IMR-90 (cell line): Measurements from ENCODE around the gene MKRN2OS. TPM values are rescaled to one million over a fixed set of nuclear protein-coding genes. Genes with fewer than 3 reads are reported as not detected.

ENCODE experiments used
- ATAC-seq: fragments of 200-7000 bp; cut with Tn5 transposase; 2 replicates; pipeline ENCODE4 v1.9.1; 2020; ENCODE audit warnings: low read depth, mild to moderate bottlenecking, moderate library complexity
- BruUV-seq: library from RNA; stranded (reverse); fragments of 400-500 nt; replicated peaks from 2 replicates; lab custom pipeline; 2021; lab: Mats Ljungman, UMichigan
- CTCF ChIA-PET: fragments of 300-600 bp; formaldehyde crosslinking; extraction: SDS; loops from one replicate; lab custom pipeline; 2021; ENCODE audit warnings: antibody characterized with exemption; lab: Yijun Ruan, JAX
- POLR2A ChIA-PET: fragments of 300-600 bp; sonication (Branson Sonifier 250); formaldehyde crosslinking; loops from one replicate; lab custom pipeline; 2022; ENCODE audit warnings: antibody characterized with exemption; ENCODE audit not compliant: unreplicated experiment; lab: Charles Lee
- DNase-seq: peaks from one replicate; pipeline ENCODE4 v3.0.0; 2013
- H2AFZ ChIP-seq: replicated peaks from 2 replicates; pipeline ENCODE3; 2013; ENCODE audit warnings: low read length, mild to moderate bottlenecking; ENCODE audit not compliant: poor library complexity
- H2AK5ac ChIP-seq: 2 replicates; pipeline ENCODE4 v1.6.1; 2013; ENCODE audit warnings: low read depth, low read length, inconsistent platforms
- H2AK9ac ChIP-seq: replicated peaks from 2 replicates; pipeline ENCODE3; 2013; ENCODE audit warnings: mild to moderate bottlenecking, low read depth, low read length, moderate library complexity; ENCODE audit not compliant: poor library complexity
- H2BK120ac ChIP-seq: 2 replicates; pipeline ENCODE4 v1.6.1; 2013; ENCODE audit warnings: low read depth, low read length, inconsistent platforms
- H2BK15ac ChIP-seq: 3 replicates; pipeline ENCODE4 v1.6.1; 2013; ENCODE audit warnings: low read depth, low read length, inconsistent platforms
- H2BK20ac ChIP-seq: 2 replicates; pipeline ENCODE4 v1.6.1; 2013; ENCODE audit warnings: low read depth, mild to moderate bottlenecking, inconsistent platforms, low read length, moderate library complexity
- H2BK5ac ChIP-seq: 2 replicates; pipeline ENCODE4 v1.6.1; 2013; ENCODE audit warnings: mild to moderate bottlenecking, low read depth, low read length, inconsistent platforms; ENCODE audit not compliant: poor library complexity, severe bottlenecking
- H3K14ac ChIP-seq: replicated peaks from 2 replicates; pipeline ENCODE4 v1.6.1; 2013; ENCODE audit warnings: low read depth, low read length, inconsistent platforms
- H3K18ac ChIP-seq: 2 replicates; pipeline ENCODE4 v1.6.1; 2013; ENCODE audit warnings: low read depth, low read length, control low read depth
- H3K23ac ChIP-seq: 2 replicates; pipeline ENCODE4 v1.6.1; 2013; ENCODE audit warnings: low read depth, low read length, inconsistent platforms
- H3K27ac ChIP-seq: 2 replicates; pipeline ENCODE4 v1.5.1; 2013; ENCODE audit warnings: mild to moderate bottlenecking, control low read depth, low read length; ENCODE audit not compliant: insufficient read depth
- H3K27me3 ChIP-seq: 2 replicates; pipeline ENCODE4 v1.6.1; 2013; ENCODE audit warnings: low read length; ENCODE audit not compliant: control insufficient read depth, insufficient read depth
- H3K36me3 ChIP-seq: 2 replicates; pipeline ENCODE4 v1.6.1; 2013; ENCODE audit warnings: low read length, mixed read lengths; ENCODE audit not compliant: control insufficient read depth, insufficient read depth
- H3K4ac ChIP-seq: 2 replicates; pipeline ENCODE4 v1.6.1; 2013; ENCODE audit warnings: low read depth, low read length, inconsistent platforms
- H3K4me1 ChIP-seq: 2 replicates; pipeline ENCODE4 v1.6.1; 2013; ENCODE audit warnings: low read length, mixed read lengths; ENCODE audit not compliant: control insufficient read depth, insufficient read depth
- H3K4me2 ChIP-seq: 2 replicates; pipeline ENCODE4 v1.6.1; 2013; ENCODE audit warnings: low read depth, mild to moderate bottlenecking, control low read depth, low read length, moderate library complexity
- H3K4me3 ChIP-seq: 2 replicates; pipeline ENCODE4 v1.5.1; 2013; ENCODE audit warnings: low read depth, mild to moderate bottlenecking, control low read depth, low read length, moderate library complexity; ENCODE audit not compliant: insufficient read depth
- H3K56ac ChIP-seq: 2 replicates; pipeline ENCODE4 v1.6.1; 2013; ENCODE audit warnings: low read length, inconsistent platforms; ENCODE audit not compliant: insufficient read depth; ENCODE audit errors: extremely low read depth
- H3K79me1 ChIP-seq, 2 experiments: 2 replicates each; pipeline ENCODE4 v1.6.1; 2013; ENCODE audit warnings: low read length in 2 of 2, inconsistent platforms in 1 of 2, low read depth in 1 of 2
- H3K9ac ChIP-seq: 2 replicates; pipeline ENCODE4 v1.6.1; 2013; ENCODE audit warnings: low read depth, low read length, control low read depth
- H3K9me1 ChIP-seq: 2 replicates; pipeline ENCODE4 v1.6.1; 2013; ENCODE audit warnings: low read length, inconsistent platforms; ENCODE audit not compliant: insufficient read depth
- H3K9me3 ChIP-seq: 2 replicates; pipeline ENCODE4 v1.6.1; 2013; ENCODE audit warnings: low read length; ENCODE audit not compliant: control insufficient read depth, insufficient read depth
- H4K20me1 ChIP-seq: 2 replicates; pipeline ENCODE4 v1.6.1; 2013; ENCODE audit warnings: low read length, inconsistent platforms; ENCODE audit not compliant: insufficient read depth
- H4K5ac ChIP-seq: 2 replicates; pipeline ENCODE4 v1.6.1; 2013; ENCODE audit warnings: mild to moderate bottlenecking, low read depth, low read length, control low read depth
- H4K8ac ChIP-seq, 2 experiments: 2 replicates each; pipeline ENCODE4 v1.6.1; 2013; ENCODE audit warnings: low read depth in 2 of 2, low read length in 2 of 2, control low read depth in 1 of 2, inconsistent platforms in 1 of 2
- H4K91ac ChIP-seq: 2 replicates; pipeline ENCODE4 v1.6.1; 2013; ENCODE audit warnings: low read depth, low read length, inconsistent platforms; ENCODE audit not compliant: insufficient read depth
- CEBPB ChIP-seq: IDR thresholded peaks from 2 replicates; pipeline ENCODE4 v1.6.1; 2012; ENCODE audit warnings: low read depth, low read length, improper control_type of control experiment
- ELK1 ChIP-seq: fragments of 150-350 bp; IDR thresholded peaks from 2 replicates; pipeline ENCODE4 v1.6.1; 2016; ENCODE audit warnings: low read depth, mild to moderate bottlenecking, low read length, moderate library complexity, borderline replicate concordance
- FOS ChIP-seq: fragments of 150-350 bp; IDR thresholded peaks from 2 replicates; pipeline ENCODE4 v1.6.1; 2016; ENCODE audit warnings: low read depth, low read length
- MAZ ChIP-seq: IDR thresholded peaks from 2 replicates; pipeline ENCODE4 v1.6.1; 2012; ENCODE audit warnings: low read depth, mild to moderate bottlenecking, low read length, improper control_type of control experiment, moderate library complexity, borderline replicate concordance
- MXI1 ChIP-seq: IDR thresholded peaks from 2 replicates; pipeline ENCODE4 v1.6.1; 2012; ENCODE audit warnings: low read depth, mild to moderate bottlenecking, low read length, moderate library complexity, borderline replicate concordance
- NFE2L2 ChIP-seq: fragments of 150-350 bp; IDR thresholded peaks from 2 replicates; pipeline ENCODE4 v1.6.1; 2016; ENCODE audit warnings: low read depth, mild to moderate bottlenecking, low read length
- POLR2A ChIP-seq: IDR thresholded peaks from 2 replicates; pipeline ENCODE4 v1.6.1; 2012; ENCODE audit warnings: mild to moderate bottlenecking, low read depth, low read length
- RAD21 ChIP-seq: IDR thresholded peaks from 2 replicates; pipeline ENCODE4 v1.6.1; 2012; ENCODE audit warnings: low read length, improper control_type of control experiment
- RCOR1 ChIP-seq: IDR thresholded peaks from 2 replicates; pipeline ENCODE4 v1.6.1; 2012; ENCODE audit warnings: mild to moderate bottlenecking, low read length, improper control_type of control experiment; ENCODE audit not compliant: insufficient replicate concordance
- WGBS, 2 experiments: methylation state at CpG; one replicate each; pipeline versions ENCODE4 v1.1.5 to v1.1.7; 2013; ENCODE audit warnings: missing lambda C conversion rate in 2 of 2; ENCODE audit not compliant: insufficient read length in 1 of 2; ENCODE audit errors: extremely low coverage in 2 of 2; 5-methylcytosine and 5-hydroxymethylcytosine counted together
- dilution Hi-C: fragments of 300-500 bp; cut with HindIII; formaldehyde crosslinking; loops from one replicate; pipeline ENCODE4 v1.14.3; 2018; ENCODE audit warnings: low sequenced_read_pairs; ENCODE audit not compliant: unreplicated experiment
- in situ Hi-C: fragments of 300-500 bp; cut with MboI; formaldehyde crosslinking; loops from 3 replicates; pipeline ENCODE4 v1.14.3; 2019; ENCODE audit warnings: low sequenced_read_pairs, inconsistent platforms, mixed read lengths
- intact Hi-C: fragments of 100-400 bp; cut with micrococcal nuclease; formaldehyde crosslinking; loops from 2 replicates; pipeline ENCODE4 v1.10.0; 2022
- polyA plus RNA-seq, 3 experiments: library from polyadenylated mRNA; depleted of rRNA; stranded (reverse); fragments of >200 nt; gene quantifications; 2 replicates each; pipeline ENCODE4 v1.2.3, GENCODE V29; 2012; ENCODE audit warnings: low replicate concordance in 1 of 3
- total RNA-seq: library from RNA; depleted of rRNA; stranded (reverse); fragments of >200 nt; gene quantifications from 2 replicates; pipeline ENCODE4 v1.2.3, GENCODE V29; 2012

Gene MKRN2OS
- total and polyA plus RNA-seq, 2 of the 4 experiments (the other 2 are of a cell fraction), result not detected

- H3K9ac ChIP-seq, result no peak overlapping the region
- no peak overlapping the region for H3K23ac ChIP-seq
- no peak overlapping the region for H2BK15ac ChIP-seq
- H2BK120ac ChIP-seq, result no peak overlapping the region
- no peak overlapping the region for H2AFZ ChIP-seq
- H3K56ac ChIP-seq, result no peak overlapping the region
- peaks cover 68% of the 10 kb centered on the region for H3K36me3 ChIP-seq
- no CpG with 5 or more reads among the region's 3 CpGs for WGBS, 2 experiments
- H3K9me1 ChIP-seq, result peaks cover under 1% of the 10 kb centered on the region
- no peak overlapping the region for H4K91ac ChIP-seq
- H3K9me3 ChIP-seq, result no peaks in the 10 kb centered on the region
- no peak overlapping the region for H2BK20ac ChIP-seq
- no peaks in the 10 kb centered on the region for H3K27me3 ChIP-seq
- H2BK5ac ChIP-seq, result no peak overlapping the region
- H3K27ac ChIP-seq, result no peak overlapping the region
- H3K4me3 ChIP-seq, result no peak overlapping the region
- no peak overlapping the region for H4K8ac ChIP-seq
- H3K18ac ChIP-seq, result no peak overlapping the region
- no peak overlapping the region for H3K4ac ChIP-seq
- ChIA-PET CTCF (no interaction called here), POLR2A (no interaction called here)
- peaks cover 34% of the 10 kb centered on the region for H4K20me1 ChIP-seq
- peaks cover 32 to 72% of the 10 kb centered on the region in 2 experiments for H3K79me1 ChIP-seq
- no peak overlapping the region for H2AK5ac ChIP-seq
- no peak overlapping the region for H2AK9ac ChIP-seq
- dilution Hi-C loops (no loop called here), in situ Hi-C loops (no loop called here), intact Hi-C loops (loop anchor here (5.0 kb wide), 1 partner anchor 77 kb away; the partner anchor contains the start of gene RAF1)
- H3K4me1 ChIP-seq, result peaks cover 4% of the 10 kb centered on the region; the same call in 1 of the 2 replicates
- no peak overlapping the region for H3K14ac ChIP-seq
- TF ChIP-seq MAZ (no peak), RAD21 (no peak), NFE2L2 (no peak), ELK1 (no peak), FOS (no peak), MXI1 (no peak), RCOR1 (no peak), POLR2A (no peak), CEBPB (no peak)
- H4K5ac ChIP-seq, result no peak overlapping the region
- BruUV-seq, result no TSS peak
- ATAC-seq, result no peak
- H3K4me2 ChIP-seq, result no peak overlapping the region
- no peak for DNase-seq
Observed at GRCh38 chr3:12585181-12585580, 39.9 kb upstream of the MKRN2OS start.
